ENCODE data around the gene ELAPOR2. TPM values are rescaled to one million over a fixed set of nuclear protein-coding genes. Genes with fewer than 3 reads are reported as not detected.
A peak's percentile ranks its signal among the peaks of the same experiment; 100 is the strongest.

ELAPOR2 gene
- total and polyA plus RNA-seq, 2 of the 13 experiments (the other 11 are each of a cell fraction or from before 2014, with no cell fraction given) = 7.8 to 8.4 TPM

GRCh38 chr7:87039691-87040299 is 19.7 kb downstream of the ELAPOR2 start (continued):
- TF ChIP-seq ARID5B (CRISPR knock-in tag; IDR thresholded peaks at IDR 0.05) (peak; percentile 44; the same call in 1 of the 2 replicates), TAF1 (CRISPR knock-in tag; IDR thresholded peaks at IDR 0.05) (peak; percentile 62), KDM2A (CRISPR knock-in tag; IDR thresholded peaks at IDR 0.05; ENCODE audit: borderline replicate concordance, low read depth) (peak; percentile 48; the same call in 1 of the 2 replicates), HOXA3 (CRISPR knock-in tag; IDR thresholded peaks at IDR 0.05) (peak; percentile 31; the same call in 1 of the 2 replicates), THAP11 (CRISPR knock-in tag; IDR thresholded peaks at IDR 0.05) (0 out of 2 replicates have a peak, but pooled peaks have one; percentile 20), YY1 (IDR thresholded peaks at IDR 0.05; ENCODE audit: insufficient read depth, insufficient replicate concordance, low read depth, low read length) (peak; percentile 4), KMT2B (CRISPR knock-in tag; IDR thresholded peaks at IDR 0.05) (peak; percentile 42; the same call in 1 of the 2 replicates), RARA (CRISPR knock-in tag; IDR thresholded peaks at IDR 0.05) (0 out of 2 replicates have a peak, but pooled peaks have one; percentile 6), CEBPG (CRISPR knock-in tag; IDR thresholded peaks at IDR 0.05) (peak; percentile 51), NR2F1 (CRISPR knock-in tag; IDR thresholded peaks at IDR 0.05) (peak in 1 of 2 experiments; percentile 48; a peak in 1 of 4 replicates), ZSCAN22 (CRISPR knock-in tag; IDR thresholded peaks at IDR 0.05) (peak; percentile 83; the same call in 1 of the 2 replicates), SAP130 (CRISPR knock-in tag; IDR thresholded peaks at IDR 0.05; ENCODE audit: low read depth) (peak; percentile 23; the same call in 1 of the 2 replicates), NR2C2 (CRISPR knock-in tag; IDR thresholded peaks at IDR 0.05; ENCODE audit: borderline replicate concordance) (peak; percentile 31; the same call in 1 of the 2 replicates)

Measured in HepG2 (cell line).